ENCODE measurements around the gene ADRA2A.

ADRA2A gene

DNA sequence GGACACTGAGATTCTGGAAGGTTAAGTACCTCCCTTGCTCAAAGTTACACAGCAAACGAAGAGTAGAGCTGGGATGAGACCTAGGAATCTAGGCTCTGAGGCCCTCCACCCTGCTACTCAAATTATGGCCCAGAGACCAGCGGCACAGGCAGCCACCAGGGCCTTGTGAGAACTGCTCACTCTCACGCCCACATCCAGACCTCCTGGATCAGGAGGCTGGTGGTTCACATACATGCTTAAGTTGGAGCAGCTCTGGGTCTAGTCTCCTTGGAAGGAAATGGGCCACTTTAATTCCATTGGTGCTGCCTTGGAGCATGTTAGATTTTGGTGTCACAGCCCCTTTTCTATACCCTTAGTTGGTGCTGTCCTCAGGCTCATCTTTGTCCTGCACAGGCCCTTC lies 41.9 kb downstream of the ADRA2A start:
- no peak for TF ChIP-seq GABPA (IDR thresholded peaks at IDR 0.05; ENCODE audit: low read depth)
- no peak for DNase-seq (ENCODE audit: low read depth in 1 of 2, low spot score in 1 of 2)
- no peak overlapping the region for H3K4me3 ChIP-seq (replicated peaks; ENCODE audit: insufficient read depth, low read length)
- H3K27ac ChIP-seq (replicated peaks) = no peak overlapping the region
- no peaks in the 10 kb centered on the region for H3K27me3 ChIP-seq (ENCODE audit: insufficient read depth, poor library complexity, severe bottlenecking)

DNA sequence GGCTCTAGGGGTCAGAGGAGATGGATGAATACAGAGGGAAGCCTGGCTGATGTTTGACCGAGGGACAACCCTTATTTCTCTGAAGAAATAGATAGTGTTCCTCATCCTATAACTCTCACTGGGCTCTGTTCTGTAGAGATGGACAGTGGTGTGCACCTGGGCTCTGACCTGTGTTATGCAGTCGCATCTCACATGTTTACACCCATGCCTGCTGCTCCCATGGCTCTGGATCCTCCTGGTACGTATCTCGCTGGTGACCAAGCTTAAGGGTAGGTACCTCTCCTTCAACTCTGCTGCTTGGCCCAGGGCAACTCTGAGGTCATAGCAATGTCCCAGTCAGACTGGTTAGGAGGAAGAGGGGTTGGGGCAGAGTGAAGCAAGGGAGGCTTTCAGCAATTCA lies 42.8 kb downstream of the ADRA2A start:
- TF ChIP-seq GABPA (IDR thresholded peaks at IDR 0.05; ENCODE audit: low read depth) (no peak), REST (IDR thresholded peaks at IDR 0.05; ENCODE audit: insufficient replicate concordance, low read depth) (no peak)
- no peak for DNase-seq (ENCODE audit: low read depth in 1 of 2, low spot score in 1 of 2)
- no peak overlapping the region for H3K4me3 ChIP-seq (replicated peaks; ENCODE audit: insufficient read depth, low read length)
- H3K27ac ChIP-seq (replicated peaks) = no peak overlapping the region
- no peaks in the 10 kb centered on the region for H3K27me3 ChIP-seq (ENCODE audit: insufficient read depth, poor library complexity, severe bottlenecking)

DNA sequence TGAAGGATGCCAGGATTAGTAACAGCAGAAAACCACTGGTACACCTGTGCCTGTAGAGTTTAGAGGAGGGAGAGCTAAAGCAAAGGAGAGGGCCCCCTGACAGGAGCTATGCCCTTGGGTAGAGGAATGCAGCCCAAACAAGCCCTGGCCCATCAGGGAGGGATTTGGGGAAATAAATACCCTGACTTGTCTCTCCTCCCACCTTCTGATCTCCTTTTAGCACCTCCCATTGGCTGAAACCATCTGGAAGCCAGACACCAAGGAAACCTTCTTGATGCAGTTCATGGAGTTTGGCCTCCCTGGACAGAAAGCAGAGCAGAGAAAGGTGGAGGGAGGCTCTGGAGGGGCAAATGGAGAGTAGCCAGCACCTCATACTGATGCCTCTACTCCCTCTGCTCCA lies 45.3 kb downstream of the ADRA2A start:
- no peaks in the 10 kb centered on the region for H3K27me3 ChIP-seq (ENCODE audit: insufficient read depth, poor library complexity, severe bottlenecking)
- TF ChIP-seq SPI1 (IDR thresholded peaks at IDR 0.05; ENCODE audit: borderline replicate concordance, low read depth) = no peak
- TF ChIP-seq REST (IDR thresholded peaks at IDR 0.05; ENCODE audit: insufficient replicate concordance, low read depth) = no peak
- TF ChIP-seq POLR2AphosphoS5 (IDR thresholded peaks at IDR 0.05; ENCODE audit: low read depth) = no peak
- no peak for TF ChIP-seq GABPA (IDR thresholded peaks at IDR 0.05; ENCODE audit: low read depth)
- TF ChIP-seq CTCF (IDR thresholded peaks at IDR 0.05; ENCODE audit: insufficient read depth, low read length) = no peak
- DNase-seq (ENCODE audit: low read depth in 1 of 2, low spot score in 1 of 2) = no peak
- no peak overlapping the region for H3K27ac ChIP-seq (replicated peaks)
- no peak overlapping the region for H3K4me3 ChIP-seq (replicated peaks; ENCODE audit: insufficient read depth, low read length)

DNA sequence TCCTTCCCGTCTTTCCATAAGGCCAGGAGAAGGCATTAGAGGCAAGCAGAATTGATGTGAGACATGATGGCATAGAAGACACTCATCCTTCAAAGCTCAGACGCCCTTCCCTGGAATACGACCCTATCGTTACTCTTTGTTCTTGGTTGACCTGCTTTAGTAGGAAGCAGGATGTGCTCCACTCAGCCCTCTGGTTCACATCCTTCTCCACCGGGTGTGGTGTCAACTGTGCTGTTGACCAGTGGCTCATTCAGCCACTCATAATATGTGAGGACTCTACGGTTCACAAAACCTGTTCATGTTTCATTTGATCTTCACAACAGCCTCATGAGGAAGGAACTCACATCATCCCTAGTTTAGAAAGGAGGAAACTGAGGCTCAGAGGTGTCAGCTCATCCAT lies 47.1 kb downstream of the ADRA2A start:
- no peak for DNase-seq (ENCODE audit: low read depth in 1 of 2, low spot score in 1 of 2)
- TF ChIP-seq GABPA (IDR thresholded peaks at IDR 0.05; ENCODE audit: low read depth) = no peak
- TF ChIP-seq SPI1 (IDR thresholded peaks at IDR 0.05; ENCODE audit: borderline replicate concordance, low read depth) = no peak
- no peak for TF ChIP-seq POLR2AphosphoS5 (IDR thresholded peaks at IDR 0.05; ENCODE audit: low read depth)
- TF ChIP-seq REST (IDR thresholded peaks at IDR 0.05; ENCODE audit: insufficient replicate concordance, low read depth) = no peak
- no peak for TF ChIP-seq CTCF (IDR thresholded peaks at IDR 0.05; ENCODE audit: insufficient read depth, low read length)
- H3K4me3 ChIP-seq (replicated peaks; ENCODE audit: insufficient read depth, low read length) = no peak overlapping the region
- H3K27ac ChIP-seq (replicated peaks) = no peak overlapping the region
- H3K27me3 ChIP-seq (ENCODE audit: insufficient read depth, poor library complexity, severe bottlenecking) = no peaks in the 10 kb centered on the region
